PC-3 (cell line): Measurements from ENCODE around the gene NOTCH1.

ENCODE experiments used
- CTCF ChIP-seq: fragments of 300-600 bp; sonication (generic); conservative IDR thresholded peaks from 2 replicates; pipeline ENCODE4 v1.5.1; 2017; ENCODE audit warnings: antibody characterized with exemption, low read depth, mild to moderate bottlenecking, low read length
- EZH2 ChIP-seq: fragments of 300-600 bp; sonication (generic); IDR thresholded peaks from one replicate; pipeline ENCODE4 v1.6.1; 2017; ENCODE audit warnings: antibody characterized with exemption, mild to moderate bottlenecking, low read length; ENCODE audit not compliant: unreplicated experiment
- EZH2phosphoT487 ChIP-seq: fragments of 300-600 bp; sonication (generic); IDR thresholded peaks from 2 replicates; pipeline ENCODE4 v1.6.1; 2018; ENCODE audit warnings: mild to moderate bottlenecking, antibody characterized with exemption, low read length, borderline replicate concordance

- no peak for TF ChIP-seq CTCF
- TF ChIP-seq EZH2, result no peak
- no peak for TF ChIP-seq EZH2phosphoT487
These were observed 58.8 kb downstream of the NOTCH1 start for GRCh38 chr9:136486823-136487620.
